ENCODE measurements around the gene PCBD2. TPM values are rescaled to one million over a fixed set of nuclear protein-coding genes. Genes with fewer than 3 reads are reported as not detected.
"Not testable (repeated sequence)": the region's sequence is repeated elsewhere in the genome, so short reads cannot be mapped to it uniquely, and the experiment has no call there.

Gene PCBD2
- total RNA-seq, result 1 to 10 TPM; 7.4 to 8.8 TPM
- long read RNA-seq, donor 1, partial matches to known transcripts, result 0 of 4 reads
- long read RNA-seq, donor 1, other reads (novel, unspliced or antisense), result 2 of 4 reads
- long read RNA-seq, donor 2, partial matches to known transcripts, result 0 of 6 reads
- long read RNA-seq, donor 2, other reads (novel, unspliced or antisense), result 2 of 6 reads

- intact Hi-C loops (cut with DNase I), result no loop called here
- peak; percentile 98 for DNase-seq (ENCODE audit: low spot score)
Observed at GRCh38 chr5:134904610-134905245, at the start of gene PCBD2. Gene PCBD2, plus strand, starts transcription at chr5:134905131. Its CDS starts 9 bp downstream, at chr5:134905140.

GRCh38 chr5:134856465-134856864 is 48.5 kb upstream of the PCBD2 start:
- intact Hi-C loops (cut with DNase I); DNase-seq (ENCODE audit: low spot score): not testable (repeated sequence)

- intact Hi-C loops (cut with DNase I), result no loop called here
Observed at GRCh38 chr5:134857401-134857800, 47.5 kb upstream of the PCBD2 start.

GRCh38 chr5:134864707-134865106 is 40.2 kb upstream of the PCBD2 start:
- intact Hi-C loops (cut with DNase I), result no loop called here
- DNase-seq (ENCODE audit: low spot score), result no peak

More at GRCh38 chr5:134857401-134857800, 47.5 kb upstream of the PCBD2 start:
- no peak for DNase-seq (ENCODE audit: low spot score)

GRCh38 chr5:134873494-134873893 is 31.4 kb upstream of the PCBD2 start:
- intact Hi-C loops (cut with DNase I), result no loop called here
- DNase-seq (ENCODE audit: low spot score), result no peak

GRCh38 chr5:134873987-134874830 is 30.7 kb upstream of the PCBD2 start, which contains the start of gene TXNDC15:
Gene TXNDC15, plus strand, starts transcription at chr5:134874371. Its CDS starts 57 bp downstream, at chr5:134874428.
- DNase-seq (ENCODE audit: low spot score), result peak; percentile 97
- intact Hi-C loops (cut with DNase I), result no loop called here

GRCh38 chr5:134874831-134875655 is 29.9 kb upstream of the PCBD2 start:
- intact Hi-C loops (cut with DNase I), result no loop called here
- DNase-seq (ENCODE audit: low spot score), result peak; percentile 88

- no peak for DNase-seq (ENCODE audit: low spot score)
- intact Hi-C loops (cut with DNase I), result no loop called here
Observed at GRCh38 chr5:134877159-134877558, 27.8 kb upstream of the PCBD2 start.

GRCh38 chr5:134878403-134878802 is 26.5 kb upstream of the PCBD2 start:
- intact Hi-C loops (cut with DNase I), result no loop called here
- no peak for DNase-seq (ENCODE audit: low spot score)

- intact Hi-C loops (cut with DNase I), result no loop called here
- no peak for DNase-seq (ENCODE audit: low spot score)
Observed at GRCh38 chr5:134879456-134879855, 25.5 kb upstream of the PCBD2 start.

GRCh38 chr5:134880937-134881336 is 24.0 kb upstream of the PCBD2 start:
- intact Hi-C loops (cut with DNase I), result not testable (repeated sequence)

GRCh38 chr5:134881711-134882110 is 23.2 kb upstream of the PCBD2 start:
- not testable (repeated sequence) for DNase-seq (ENCODE audit: low spot score)

More at GRCh38 chr5:134880937-134881336, 24.0 kb upstream of the PCBD2 start:
- not testable (repeated sequence) for DNase-seq (ENCODE audit: low spot score)

GRCh38 chr5:134887593-134888159 is 17.3 kb upstream of the PCBD2 start:
- DNase-seq (ENCODE audit: low spot score), result no peak
- intact Hi-C loops (cut with DNase I), result no loop called here

More at GRCh38 chr5:134881711-134882110, 23.2 kb upstream of the PCBD2 start:
- intact Hi-C loops (cut with DNase I), result not testable (repeated sequence)

- DNase-seq (ENCODE audit: low spot score), result no peak
- intact Hi-C loops (cut with DNase I), result no loop called here
Observed at GRCh38 chr5:134889335-134889734, 15.6 kb upstream of the PCBD2 start.

GRCh38 chr5:134891473-134891872 is 13.5 kb upstream of the PCBD2 start:
- intact Hi-C loops (cut with DNase I), result no loop called here
- no peak for DNase-seq (ENCODE audit: low spot score)

GRCh38 chr5:134892282-134892681 is 12.6 kb upstream of the PCBD2 start:
- intact Hi-C loops (cut with DNase I), result no loop called here
- DNase-seq (ENCODE audit: low spot score), result no peak

- no peak for DNase-seq (ENCODE audit: low spot score)
- intact Hi-C loops (cut with DNase I), result no loop called here
Observed at GRCh38 chr5:134892926-134893325, 12.0 kb upstream of the PCBD2 start.

- intact Hi-C loops (cut with DNase I), result loop anchor here in 1 of 2 donors (2.0 kb wide), 1 partner anchor 63 kb away; no protein-coding TSS in a partner anchor
Observed at GRCh38 chr5:134893748-134894505, 11.0 kb upstream of the PCBD2 start.

More at GRCh38 chr5:134893748-134894505, 11.0 kb upstream of the PCBD2 start:
- DNase-seq (ENCODE audit: low spot score), result no peak
